ENCODE data around the gene VCAN. TPM values are rescaled to one million over a fixed set of nuclear protein-coding genes. Genes with fewer than 3 reads are reported as not detected.

The VCAN gene
- total and polyA plus RNA-seq, 2 experiments from 2014 or later: 133 to 404 TPM

- H3K36me3 Mint-ChIP-seq (ENCODE audit: low read depth): peaks cover 76% of the 10 kb centered on the region
- no peaks in the 10 kb centered on the region for H3K9me3 Mint-ChIP-seq
- H3K4me3 Mint-ChIP-seq: no peak overlapping the region
- Histone ChIP-seq H3K4me1 (ENCODE audit: insufficient read depth) (no peaks in the 10 kb centered on the region), H3K4me3 (no peak overlapping the region), H3K27ac (ENCODE audit: low read depth) (no peak overlapping the region), H3K4me2 (no peak overlapping the region), H3F3A (replicated peaks; ENCODE audit: low read depth) (no peaks in the 10 kb centered on the region), H2AFZ (no peak overlapping the region), H4K20me1 (replicated peaks; ENCODE audit: insufficient read depth) (no peaks in the 10 kb centered on the region), H3K79me2 (replicated peaks; ENCODE audit: insufficient read depth) (peaks cover 3% of the 10 kb centered on the region; the same call in 1 of the 2 replicates), H3K9me2 (ENCODE audit: insufficient read depth) (peaks cover 8% of the 10 kb centered on the region; the same call in 1 of the 2 replicates), H3K27me3 (ENCODE audit: insufficient read depth) (no peaks in the 10 kb centered on the region), H3K36me3 (ENCODE audit: insufficient read depth) (peaks cover 28% of the 10 kb centered on the region; the same call in 1 of the 2 replicates)
- no peaks in the 10 kb centered on the region for H3K27me3 Mint-ChIP-seq (ENCODE audit: insufficient read depth, low read depth, poor library complexity)
- DNase-seq (ENCODE audit: low spot score) (no peak), ATAC-seq (no peak)
- TF ChIP-seq ZNF331 (CRISPR knock-in tag; IDR thresholded peaks at IDR 0.05; ENCODE audit: low read depth) (no peak), STAT1 (IDR thresholded peaks at IDR 0.05; ENCODE audit: unreplicated experiment) (no peak), ZNF462 (CRISPR knock-in tag; IDR thresholded peaks at IDR 0.05) (no peak), NANOG (IDR thresholded peaks at IDR 0.05; ENCODE audit: borderline replicate concordance) (no peak), POLR2AphosphoS5 (IDR thresholded peaks at IDR 0.05; ENCODE audit: low read depth) (no peak)
- H3K4me1 Mint-ChIP-seq: peaks cover 3% of the 10 kb centered on the region; the same call in 2 of the 3 replicates
- H3K27ac Mint-ChIP-seq: no peak overlapping the region
Measured at GRCh38 chr5:83517688-83518085, 46.1 kb downstream of the VCAN start.

All from GM23338 (cell line).